Left ventricle myocardium inferior (tissue), 1 donor: ENCODE results near the gene TMEM9. TPM values are rescaled to one million over a fixed set of nuclear protein-coding genes. Genes with fewer than 3 reads are reported as not detected.

Experiments used
- DNase-seq: peaks from one replicate; pipeline ENCODE4 v3.0.0-alpha.2; 2020
- H3K27ac ChIP-seq: fragments of 200-600 bp; replicated peaks from 2 replicates; pipeline ENCODE4 v1.8.0; 2021
- H3K27me3 ChIP-seq: fragments of 200-600 bp; 2 replicates; pipeline ENCODE4 v1.8.0; 2021; ENCODE audit warnings: low read depth
- H3K36me3 ChIP-seq: fragments of 200-600 bp; 2 replicates; pipeline ENCODE4 v1.8.0; 2021
- H3K4me1 ChIP-seq: fragments of 200-600 bp; 2 replicates; pipeline ENCODE4 v1.8.0; 2021
- H3K4me3 ChIP-seq: fragments of 200-600 bp; 2 replicates; pipeline ENCODE4 v1.8.0; 2021; ENCODE audit warnings: mild to moderate bottlenecking, moderate library complexity
- H3K9me3 ChIP-seq: fragments of 200-600 bp; replicated peaks from 2 replicates; pipeline ENCODE4 v1.8.0; 2021
- intact Hi-C: fragments of 100-400 bp; cut with micrococcal nuclease; formaldehyde crosslinking; loops from one replicate; pipeline ENCODE4 v1.11.0; 2022
- total RNA-seq: library from RNA; stranded (reverse); fragmentation: NEBNext Ultra II Directional; extraction: Animal tissue kit (Norgen Biotek cat#: 25700); gene quantifications from one replicate; pipeline ENCODE4 v1.2.1, GENCODE V29; 2021
- TF ChIP-seq, protein P1 (sequence below): fragments of 200-600 bp; IDR thresholded peaks from 2 replicates; pipeline ENCODE4 v1.8.0; 2021; ENCODE audit warnings: antibody characterized with exemption, mild to moderate bottlenecking, borderline replicate concordance
- donor health status: DM: no; HTN: yes; CAD: no; lungs with severe emphysema.

TMEM9 gene
- total RNA-seq, 1 donor from 2014 or later: 25.3 TPM

DNA sequence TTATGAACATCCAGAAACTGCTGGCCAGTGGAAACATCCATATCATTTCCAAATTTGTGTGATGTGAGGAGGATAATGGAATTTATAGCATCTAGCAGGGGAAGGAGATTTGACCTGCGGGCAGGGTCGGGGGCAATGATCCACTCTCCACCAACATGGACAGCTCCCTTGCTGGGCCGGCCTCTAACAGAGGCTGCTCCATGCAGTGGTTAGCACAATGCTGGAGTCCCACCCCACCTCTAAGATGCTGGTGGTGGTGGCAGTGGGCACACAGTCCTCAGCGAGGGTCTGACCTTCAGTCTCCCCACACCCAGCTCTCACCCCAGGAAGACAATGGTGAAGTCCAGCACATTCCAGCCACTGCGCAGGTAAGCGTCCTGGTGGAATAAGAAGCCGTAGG, 60.7 kb downstream of the TMEM9 start:
- H3K4me3 ChIP-seq: no peak overlapping the region
- H3K27ac ChIP-seq: no peak overlapping the region
- H3K36me3 ChIP-seq: no peaks in the 10 kb centered on the region
- no peaks in the 10 kb centered on the region for H3K4me1 ChIP-seq
- intact Hi-C loops: no loop called here
- TF ChIP-seq, protein P1, sequence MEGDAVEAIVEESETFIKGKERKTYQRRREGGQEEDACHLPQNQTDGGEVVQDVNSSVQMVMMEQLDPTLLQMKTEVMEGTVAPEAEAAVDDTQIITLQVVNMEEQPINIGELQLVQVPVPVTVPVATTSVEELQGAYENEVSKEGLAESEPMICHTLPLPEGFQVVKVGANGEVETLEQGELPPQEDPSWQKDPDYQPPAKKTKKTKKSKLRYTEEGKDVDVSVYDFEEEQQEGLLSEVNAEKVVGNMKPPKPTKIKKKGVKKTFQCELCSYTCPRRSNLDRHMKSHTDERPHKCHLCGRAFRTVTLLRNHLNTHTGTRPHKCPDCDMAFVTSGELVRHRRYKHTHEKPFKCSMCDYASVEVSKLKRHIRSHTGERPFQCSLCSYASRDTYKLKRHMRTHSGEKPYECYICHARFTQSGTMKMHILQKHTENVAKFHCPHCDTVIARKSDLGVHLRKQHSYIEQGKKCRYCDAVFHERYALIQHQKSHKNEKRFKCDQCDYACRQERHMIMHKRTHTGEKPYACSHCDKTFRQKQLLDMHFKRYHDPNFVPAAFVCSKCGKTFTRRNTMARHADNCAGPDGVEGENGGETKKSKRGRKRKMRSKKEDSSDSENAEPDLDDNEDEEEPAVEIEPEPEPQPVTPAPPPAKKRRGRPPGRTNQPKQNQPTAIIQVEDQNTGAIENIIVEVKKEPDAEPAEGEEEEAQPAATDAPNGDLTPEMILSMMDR: no peak
- H3K9me3 ChIP-seq: no peaks in the 10 kb centered on the region
- DNase-seq: no peak
- H3K27me3 ChIP-seq: peaks cover 7% of the 10 kb centered on the region

DNA sequence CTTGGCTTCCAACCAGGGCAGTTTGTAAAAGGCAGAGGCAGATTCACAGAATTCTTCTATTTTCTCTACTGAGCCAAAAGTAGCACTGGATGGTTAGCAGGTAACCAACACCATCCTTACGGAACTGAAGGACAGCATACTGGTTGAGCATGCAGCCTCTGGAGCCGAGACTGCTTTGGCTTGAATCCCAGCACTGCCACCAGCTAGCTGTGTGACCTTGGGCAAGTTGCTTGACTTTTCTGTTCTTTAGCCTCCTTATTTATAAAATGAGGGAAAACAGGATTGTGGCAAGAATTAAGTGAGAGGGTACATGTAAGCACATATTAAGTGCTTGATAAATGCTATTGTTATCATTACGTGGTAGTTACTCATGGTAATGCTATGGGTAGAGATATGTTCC, 61.5 kb downstream of the TMEM9 start:
- no peak for DNase-seq
- Histone ChIP-seq H3K36me3 (no peaks in the 10 kb centered on the region), H3K4me1 (no peaks in the 10 kb centered on the region), H3K4me3 (no peak overlapping the region), H3K9me3 (no peaks in the 10 kb centered on the region), H3K27me3 (peaks cover 13% of the 10 kb centered on the region), H3K27ac (no peak overlapping the region)
- intact Hi-C loops: no loop called here
- TF ChIP-seq, protein P1: no peak

DNA sequence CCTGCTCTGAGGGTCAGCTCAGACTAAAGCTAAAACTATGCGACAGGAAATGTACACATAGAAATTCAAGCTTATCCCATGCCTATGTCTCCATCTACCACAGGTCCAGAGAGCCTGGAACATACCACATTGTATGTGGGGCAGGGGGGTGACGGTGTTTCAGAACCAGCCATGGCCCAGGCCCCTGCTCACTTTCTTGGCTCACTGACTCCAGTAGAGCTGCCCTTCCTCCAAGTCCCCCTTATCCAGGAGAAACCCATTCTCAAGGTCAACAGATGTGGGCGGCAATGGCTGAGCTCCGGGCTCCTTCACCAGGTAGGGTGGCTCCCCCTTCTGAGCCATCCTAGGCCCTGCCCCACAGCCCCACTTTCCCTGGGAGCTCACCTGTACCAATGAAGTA, 63.0 kb downstream of the TMEM9 start:
- no peak for DNase-seq
- Histone ChIP-seq H3K9me3 (no peaks in the 10 kb centered on the region), H3K36me3 (no peaks in the 10 kb centered on the region), H3K27ac (no peak overlapping the region), H3K4me3 (no peak overlapping the region), H3K4me1 (no peaks in the 10 kb centered on the region), H3K27me3 (peaks cover 19% of the 10 kb centered on the region)
- TF ChIP-seq, protein P1: no peak
- intact Hi-C loops: no loop called here

DNA sequence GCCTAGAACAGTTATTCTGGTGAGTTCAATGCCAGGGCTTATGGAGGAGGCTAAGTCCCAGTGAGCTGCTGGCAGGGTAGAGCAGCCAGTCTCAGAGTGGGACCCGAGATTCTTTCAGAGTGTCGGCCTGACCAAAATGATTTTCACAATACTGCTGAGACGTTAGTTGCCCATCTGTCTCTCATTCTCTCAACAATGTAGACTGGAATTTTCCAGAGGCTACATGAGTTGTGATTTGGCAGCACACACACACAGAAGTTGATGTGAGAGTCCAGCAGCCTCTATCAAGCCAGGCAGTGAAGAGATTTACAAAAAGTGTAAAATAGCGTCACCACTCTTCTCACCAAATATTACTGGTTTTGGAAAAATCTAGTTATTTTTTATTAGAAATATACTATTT, 63.7 kb downstream of the TMEM9 start:
- TF ChIP-seq, protein P1: no peak
- H3K4me1 ChIP-seq: no peaks in the 10 kb centered on the region
- H3K4me3 ChIP-seq: no peak overlapping the region
- H3K36me3 ChIP-seq: no peaks in the 10 kb centered on the region
- H3K9me3 ChIP-seq: no peaks in the 10 kb centered on the region
- peaks cover 25% of the 10 kb centered on the region for H3K27me3 ChIP-seq
- intact Hi-C loops: no loop called here
- H3K27ac ChIP-seq: no peak overlapping the region
- DNase-seq: no peak

DNA sequence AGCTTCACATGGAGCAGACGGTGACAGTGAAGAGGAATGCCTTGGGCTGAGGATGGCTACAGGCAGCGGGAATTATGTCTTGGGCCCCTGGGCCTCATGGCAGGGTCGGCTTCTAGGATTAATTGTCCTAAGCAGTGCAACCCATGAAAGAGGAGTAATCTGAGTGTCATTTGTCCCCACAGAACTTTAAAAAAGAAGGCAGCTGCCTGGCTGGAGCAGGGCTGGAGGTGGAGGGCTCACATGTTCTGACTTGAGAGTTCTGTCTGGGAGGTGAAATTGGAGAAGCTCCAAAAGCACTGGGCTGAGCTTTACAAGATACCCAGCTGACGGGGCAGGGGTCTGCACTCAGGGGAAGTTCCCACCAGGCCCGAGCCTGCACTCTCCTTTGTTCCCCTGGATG, 64.7 kb downstream of the TMEM9 start:
- Histone ChIP-seq H3K36me3 (no peaks in the 10 kb centered on the region), H3K27ac (no peak overlapping the region), H3K9me3 (no peaks in the 10 kb centered on the region), H3K27me3 (peaks cover 35% of the 10 kb centered on the region), H3K4me1 (no peaks in the 10 kb centered on the region), H3K4me3 (no peak overlapping the region)
- TF ChIP-seq, protein P1: no peak
- DNase-seq: no peak
- intact Hi-C loops: no loop called here
